Mucosa of descending colon (tissue), 3 donors: ENCODE data around the gene NSL1. TPM values are rescaled to one million over a fixed set of nuclear protein-coding genes. Genes with fewer than 3 reads are reported as not detected.
A peak's percentile ranks its signal among the peaks of the same experiment; 100 is the strongest.

Experiments
- ATAC-seq: fragments of 200-7000 bp; cut with Tn5 transposase; one replicate; pipeline ENCODE4 v1.9.1; 2020; ENCODE audit warnings: mild to moderate bottlenecking, moderate library complexity
- DNase-seq, 3 donors: peaks; one replicate each; pipeline ENCODE4 v3.0.0-alpha.2; 2020
- H3K36me3 ChIP-seq: fragments of 200-600 bp; one replicate; pipeline ENCODE4 v1.8.0; 2021; ENCODE audit warnings: low read depth, mild to moderate bottlenecking
- H3K4me1 ChIP-seq: fragments of 200-600 bp; one replicate; pipeline ENCODE4 v1.8.0; 2021; ENCODE audit warnings: low read depth, mild to moderate bottlenecking
- H3K4me3 ChIP-seq: fragments of 200-600 bp; one replicate; pipeline ENCODE4 v1.8.0; 2021; ENCODE audit warnings: mild to moderate bottlenecking
- H3K9me3 ChIP-seq: fragments of 200-600 bp; one replicate; pipeline ENCODE4 v1.8.0; 2021; ENCODE audit warnings: mild to moderate bottlenecking
- CTCF ChIP-seq: fragments of 200-600 bp; IDR thresholded peaks from one replicate; pipeline ENCODE4 v1.8.0; 2022; ENCODE audit warnings: antibody characterized with exemption, mild to moderate bottlenecking
- intact Hi-C, 2 donors: fragments of 100-400 bp; cut with DNase I in 1 of 2; cut with micrococcal nuclease in 1 of 2; formaldehyde crosslinking; loops; one replicate each; pipeline versions ENCODE4 v1.11.0 to v1.11.1; 2022; cut with DNase I, micrococcal nuclease
- total RNA-seq, 3 donors: library from RNA; stranded (reverse); fragmentation: NEBNext Ultra II Directional in 2 of 3; extraction: Animal tissue kit (Norgen Biotek cat#: 25700) in 2 of 3; gene quantifications; one replicate each; pipeline versions ENCODE4 v1.2.1 to v1.2.4, GENCODE V29; 2021 to 2023
- donor health status: DM: no; HTN: no; CAD: no; lungs with moderate emphysema.
- donor health status: DM: no; HTN: no; CAD: no.
- donor health status: DM: no; HTN: yes; CAD: no.

The NSL1 gene
- total RNA-seq, 3 donors from 2014 or later, result 20.4 to 25.3 (median 21.5) TPM

GRCh38 chr1:212754193-212754592 is 37.4 kb downstream of the NSL1 start:
- Histone ChIP-seq H3K4me1 (no peaks in the 10 kb centered on the region), H3K4me3 (no peak overlapping the region), H3K36me3 (no peaks in the 10 kb centered on the region), H3K9me3 (no peaks in the 10 kb centered on the region)
- DNase-seq, result no peak
- ATAC-seq, result no peak
- intact Hi-C loops, result no loop called here
- no peak for TF ChIP-seq CTCF

GRCh38 chr1:212753749-212754148 is 37.8 kb downstream of the NSL1 start:
- ATAC-seq (no peak), DNase-seq (no peak)
- Histone ChIP-seq H3K9me3 (no peaks in the 10 kb centered on the region), H3K4me3 (no peak overlapping the region), H3K36me3 (no peaks in the 10 kb centered on the region), H3K4me1 (no peaks in the 10 kb centered on the region)
- intact Hi-C loops, result no loop called here
- TF ChIP-seq CTCF, result no peak

GRCh38 chr1:212752934-212753497 is 38.6 kb downstream of the NSL1 start:
- intact Hi-C loops, result no loop called here

GRCh38 chr1:212752252-212752933 is 39.2 kb downstream of the NSL1 start:
- DNase-seq, result no peak
- intact Hi-C loops, result no loop called here

More at GRCh38 chr1:212752934-212753497, 38.6 kb downstream of the NSL1 start:
- H3K9me3 ChIP-seq, result no peaks in the 10 kb centered on the region
- no peak overlapping the region for H3K4me3 ChIP-seq
- DNase-seq, result no peak
- no peaks in the 10 kb centered on the region for H3K36me3 ChIP-seq
- no peak for ATAC-seq
- H3K4me1 ChIP-seq, result no peaks in the 10 kb centered on the region
- no peak for TF ChIP-seq CTCF

GRCh38 chr1:212749821-212750535 is 41.6 kb downstream of the NSL1 start:
- intact Hi-C loops, result no loop called here
- Histone ChIP-seq H3K36me3 (no peaks in the 10 kb centered on the region), H3K4me3 (no peak overlapping the region), H3K4me1 (no peaks in the 10 kb centered on the region), H3K9me3 (no peaks in the 10 kb centered on the region)
- ATAC-seq (peak; percentile 85), DNase-seq (no peak)
- peak; percentile 40 for TF ChIP-seq CTCF

More at GRCh38 chr1:212752252-212752933, 39.2 kb downstream of the NSL1 start:
- H3K36me3 ChIP-seq, result no peaks in the 10 kb centered on the region
- no peak for TF ChIP-seq CTCF
- H3K4me3 ChIP-seq, result no peak overlapping the region
- H3K9me3 ChIP-seq, result no peaks in the 10 kb centered on the region
- no peaks in the 10 kb centered on the region for H3K4me1 ChIP-seq
- peak; percentile 34 for ATAC-seq
